ENCODE measurements around the gene AMPD2.

Gene AMPD2

GRCh38 chr1:109592916-109593315 is 26.7 kb upstream of the AMPD2 start:
- Histone ChIP-seq H3K36me3 (ENCODE audit: control insufficient read depth in 1 of 2, insufficient read depth in 2 of 2, low read length in 2 of 2) (peaks cover 19 to 52% of the 10 kb centered on the region in 2 donors), H3K4me3 (ENCODE audit: low read depth in 1 of 2, low read length in 2 of 2) (no peak overlapping the region), H3K9me3 (ENCODE audit: control insufficient read depth in 1 of 2, low read length in 2 of 2) (no peaks in the 10 kb centered on the region), H3K27me3 (ENCODE audit: control insufficient read depth in 1 of 2, insufficient read depth in 2 of 2, low read length in 2 of 2) (no peaks in the 10 kb centered on the region), H3K27ac (ENCODE audit: low read depth, low read length) (no peak overlapping the region), H3K9ac (ENCODE audit: low read depth in 1 of 2, low read length in 2 of 2) (no peak overlapping the region), H3K4me1 (ENCODE audit: control insufficient read depth in 1 of 2, insufficient read depth in 2 of 2, low read length in 2 of 2) (no peaks in the 10 kb centered on the region)

- peaks cover 19 to 36% of the 10 kb centered on the region in 2 donors for H3K36me3 ChIP-seq (ENCODE audit: control insufficient read depth in 1 of 2, insufficient read depth in 2 of 2, low read length in 2 of 2)
These were observed 24.1 kb upstream of the AMPD2 start for GRCh38 chr1:109595531-109595930.

GRCh38 chr1:109598156-109598555 is 21.5 kb upstream of the AMPD2 start:
- Histone ChIP-seq H3K4me1 (ENCODE audit: control insufficient read depth in 1 of 2, insufficient read depth in 2 of 2, low read length in 2 of 2) (no peaks in the 10 kb centered on the region), H3K9me3 (ENCODE audit: control insufficient read depth in 1 of 2, low read length in 2 of 2) (no peaks in the 10 kb centered on the region), H3K27ac (ENCODE audit: low read depth, low read length) (no peak overlapping the region), H3K4me3 (ENCODE audit: low read depth in 1 of 2, low read length in 2 of 2) (no peak overlapping the region), H3K36me3 (ENCODE audit: control insufficient read depth in 1 of 2, insufficient read depth in 2 of 2, low read length in 2 of 2) (peaks cover 15 to 20% of the 10 kb centered on the region in 2 donors), H3K9ac (ENCODE audit: low read depth in 1 of 2, low read length in 2 of 2) (no peak overlapping the region), H3K27me3 (ENCODE audit: control insufficient read depth in 1 of 2, insufficient read depth in 2 of 2, low read length in 2 of 2) (no peaks in the 10 kb centered on the region)

More at GRCh38 chr1:109595531-109595930, 24.1 kb upstream of the AMPD2 start:
- H3K4me1 ChIP-seq (ENCODE audit: control insufficient read depth in 1 of 2, insufficient read depth in 2 of 2, low read length in 2 of 2), result no peaks in the 10 kb centered on the region
- no peak overlapping the region for H3K9ac ChIP-seq (ENCODE audit: low read depth in 1 of 2, low read length in 2 of 2)
- no peak overlapping the region for H3K4me3 ChIP-seq (ENCODE audit: low read depth in 1 of 2, low read length in 2 of 2)
- no peaks in the 10 kb centered on the region for H3K27me3 ChIP-seq (ENCODE audit: control insufficient read depth in 1 of 2, insufficient read depth in 2 of 2, low read length in 2 of 2)
- H3K9me3 ChIP-seq (ENCODE audit: control insufficient read depth in 1 of 2, low read length in 2 of 2), result no peaks in the 10 kb centered on the region
- H3K27ac ChIP-seq (ENCODE audit: low read depth, low read length), result no peak overlapping the region

- Histone ChIP-seq H3K4me3 (ENCODE audit: low read depth in 1 of 2, low read length in 2 of 2) (no peak overlapping the region), H3K27ac (ENCODE audit: low read depth, low read length) (no peak overlapping the region), H3K4me1 (ENCODE audit: control insufficient read depth in 1 of 2, insufficient read depth in 2 of 2, low read length in 2 of 2) (no peaks in the 10 kb centered on the region), H3K9me3 (ENCODE audit: control insufficient read depth in 1 of 2, low read length in 2 of 2) (no peaks in the 10 kb centered on the region), H3K27me3 (ENCODE audit: control insufficient read depth in 1 of 2, insufficient read depth in 2 of 2, low read length in 2 of 2) (no peaks in the 10 kb centered on the region), H3K36me3 (ENCODE audit: control insufficient read depth in 1 of 2, insufficient read depth in 2 of 2, low read length in 2 of 2) (peaks cover 10 to 15% of the 10 kb centered on the region in 2 donors), H3K9ac (ENCODE audit: low read depth in 1 of 2, low read length in 2 of 2) (no peak overlapping the region)
These were observed 21.0 kb upstream of the AMPD2 start for GRCh38 chr1:109598655-109599054.

- no peak overlapping the region for H3K4me3 ChIP-seq (ENCODE audit: low read depth in 1 of 2, low read length in 2 of 2)
- H3K36me3 ChIP-seq (ENCODE audit: control insufficient read depth in 1 of 2, insufficient read depth in 2 of 2, low read length in 2 of 2), result peaks cover 0 to 5% of the 10 kb centered on the region in 2 donors
- no peaks in the 10 kb centered on the region for H3K4me1 ChIP-seq (ENCODE audit: control insufficient read depth in 1 of 2, insufficient read depth in 2 of 2, low read length in 2 of 2)
- no peaks in the 10 kb centered on the region for H3K27me3 ChIP-seq (ENCODE audit: control insufficient read depth in 1 of 2, insufficient read depth in 2 of 2, low read length in 2 of 2)
- H3K9me3 ChIP-seq (ENCODE audit: control insufficient read depth in 1 of 2, low read length in 2 of 2), result no peaks in the 10 kb centered on the region
- H3K27ac ChIP-seq (ENCODE audit: low read depth, low read length), result no peak overlapping the region
- H3K9ac ChIP-seq (ENCODE audit: low read depth in 1 of 2, low read length in 2 of 2), result no peak overlapping the region
These were observed 16.4 kb upstream of the AMPD2 start for GRCh38 chr1:109603229-109603628.

GRCh38 chr1:109605381-109605780 is 14.3 kb upstream of the AMPD2 start:
- Histone ChIP-seq H3K9me3 (ENCODE audit: control insufficient read depth in 1 of 2, low read length in 2 of 2) (no peaks in the 10 kb centered on the region), H3K4me1 (ENCODE audit: control insufficient read depth in 1 of 2, insufficient read depth in 2 of 2, low read length in 2 of 2) (no peaks in the 10 kb centered on the region), H3K4me3 (ENCODE audit: low read depth in 1 of 2, low read length in 2 of 2) (no peak overlapping the region), H3K27ac (ENCODE audit: low read depth, low read length) (no peak overlapping the region), H3K36me3 (ENCODE audit: control insufficient read depth in 1 of 2, insufficient read depth in 2 of 2, low read length in 2 of 2) (no peaks in the 10 kb centered on the region), H3K9ac (ENCODE audit: low read depth in 1 of 2, low read length in 2 of 2) (no peak overlapping the region), H3K27me3 (ENCODE audit: control insufficient read depth in 1 of 2, insufficient read depth in 2 of 2, low read length in 2 of 2) (no peaks in the 10 kb centered on the region)

GRCh38 chr1:109609881-109610280 is 9.8 kb upstream of the AMPD2 start:
- no peak overlapping the region for H3K4me3 ChIP-seq (ENCODE audit: low read depth in 1 of 2, low read length in 2 of 2)
- H3K27me3 ChIP-seq (ENCODE audit: control insufficient read depth in 1 of 2, insufficient read depth in 2 of 2, low read length in 2 of 2), result no peaks in the 10 kb centered on the region
- H3K9ac ChIP-seq (ENCODE audit: low read depth in 1 of 2, low read length in 2 of 2), result no peak overlapping the region
- H3K9me3 ChIP-seq (ENCODE audit: control insufficient read depth in 1 of 2, low read length in 2 of 2), result no peaks in the 10 kb centered on the region
- H3K4me1 ChIP-seq (ENCODE audit: control insufficient read depth in 1 of 2, insufficient read depth in 2 of 2, low read length in 2 of 2), result peaks cover 11 to 14% of the 10 kb centered on the region in 2 donors
- H3K27ac ChIP-seq (ENCODE audit: low read depth, low read length), result no peak overlapping the region
- no peaks in the 10 kb centered on the region for H3K36me3 ChIP-seq (ENCODE audit: control insufficient read depth in 1 of 2, insufficient read depth in 2 of 2, low read length in 2 of 2)

GRCh38 chr1:109610609-109611307 is 8.9 kb upstream of the AMPD2 start:
- no peak overlapping the region for H3K9ac ChIP-seq (ENCODE audit: low read depth in 1 of 2, low read length in 2 of 2)

GRCh38 chr1:109611308-109611990 is 8.2 kb upstream of the AMPD2 start:
- H3K4me1 ChIP-seq (ENCODE audit: control insufficient read depth in 1 of 2, insufficient read depth in 2 of 2, low read length in 2 of 2), result peaks cover 13 to 22% of the 10 kb centered on the region in 2 donors

More at GRCh38 chr1:109610609-109611307, 8.9 kb upstream of the AMPD2 start:
- H3K36me3 ChIP-seq (ENCODE audit: control insufficient read depth in 1 of 2, insufficient read depth in 2 of 2, low read length in 2 of 2), result no peaks in the 10 kb centered on the region
- no peaks in the 10 kb centered on the region for H3K9me3 ChIP-seq (ENCODE audit: control insufficient read depth in 1 of 2, low read length in 2 of 2)
- H3K4me1 ChIP-seq (ENCODE audit: control insufficient read depth in 1 of 2, insufficient read depth in 2 of 2, low read length in 2 of 2), result peaks cover 11 to 15% of the 10 kb centered on the region in 2 donors
- no peak overlapping the region for H3K4me3 ChIP-seq (ENCODE audit: low read depth in 1 of 2, low read length in 2 of 2)
- H3K27ac ChIP-seq (ENCODE audit: low read depth, low read length), result no peak overlapping the region
- H3K27me3 ChIP-seq (ENCODE audit: control insufficient read depth in 1 of 2, insufficient read depth in 2 of 2, low read length in 2 of 2), result no peaks in the 10 kb centered on the region

GRCh38 chr1:109613361-109614147 is 6.1 kb upstream of the AMPD2 start:
- H3K27me3 ChIP-seq (ENCODE audit: control insufficient read depth in 1 of 2, insufficient read depth in 2 of 2, low read length in 2 of 2), result no peaks in the 10 kb centered on the region
- no peak overlapping the region for H3K27ac ChIP-seq (ENCODE audit: low read depth, low read length)
- H3K36me3 ChIP-seq (ENCODE audit: control insufficient read depth in 1 of 2, insufficient read depth in 2 of 2, low read length in 2 of 2), result no peaks in the 10 kb centered on the region

More at GRCh38 chr1:109611308-109611990, 8.2 kb upstream of the AMPD2 start:
- Histone ChIP-seq H3K9ac (ENCODE audit: low read depth in 1 of 2, low read length in 2 of 2) (no peak overlapping the region), H3K27ac (ENCODE audit: low read depth, low read length) (no peak overlapping the region), H3K4me3 (ENCODE audit: low read depth in 1 of 2, low read length in 2 of 2) (no peak overlapping the region), H3K9me3 (ENCODE audit: control insufficient read depth in 1 of 2, low read length in 2 of 2) (no peaks in the 10 kb centered on the region), H3K27me3 (ENCODE audit: control insufficient read depth in 1 of 2, insufficient read depth in 2 of 2, low read length in 2 of 2) (no peaks in the 10 kb centered on the region), H3K36me3 (ENCODE audit: control insufficient read depth in 1 of 2, insufficient read depth in 2 of 2, low read length in 2 of 2) (no peaks in the 10 kb centered on the region)

More at GRCh38 chr1:109613361-109614147, 6.1 kb upstream of the AMPD2 start:
- no peak overlapping the region for H3K9ac ChIP-seq (ENCODE audit: low read depth in 1 of 2, low read length in 2 of 2)
- no peak overlapping the region for H3K4me3 ChIP-seq (ENCODE audit: low read depth in 1 of 2, low read length in 2 of 2)
- H3K4me1 ChIP-seq (ENCODE audit: control insufficient read depth in 1 of 2, insufficient read depth in 2 of 2, low read length in 2 of 2), result peaks cover 25 to 42% of the 10 kb centered on the region in 2 donors
- no peaks in the 10 kb centered on the region for H3K9me3 ChIP-seq (ENCODE audit: control insufficient read depth in 1 of 2, low read length in 2 of 2)
